GM18909 (cell line): ENCODE results near the gene WDCP.
"Not testable (repeated sequence)": the region's sequence is repeated elsewhere in the genome, so short reads cannot be mapped to it uniquely, and the experiment has no call there.

Experiments
- ATAC-seq: cut with Tn5 transposase; IDR thresholded peaks from one replicate; pipeline ENCODE4 v1.9.1; 2021; ENCODE audit warnings: mild to moderate bottlenecking; ENCODE audit not compliant: unreplicated experiment, poor library complexity

The WDCP gene, protein sequence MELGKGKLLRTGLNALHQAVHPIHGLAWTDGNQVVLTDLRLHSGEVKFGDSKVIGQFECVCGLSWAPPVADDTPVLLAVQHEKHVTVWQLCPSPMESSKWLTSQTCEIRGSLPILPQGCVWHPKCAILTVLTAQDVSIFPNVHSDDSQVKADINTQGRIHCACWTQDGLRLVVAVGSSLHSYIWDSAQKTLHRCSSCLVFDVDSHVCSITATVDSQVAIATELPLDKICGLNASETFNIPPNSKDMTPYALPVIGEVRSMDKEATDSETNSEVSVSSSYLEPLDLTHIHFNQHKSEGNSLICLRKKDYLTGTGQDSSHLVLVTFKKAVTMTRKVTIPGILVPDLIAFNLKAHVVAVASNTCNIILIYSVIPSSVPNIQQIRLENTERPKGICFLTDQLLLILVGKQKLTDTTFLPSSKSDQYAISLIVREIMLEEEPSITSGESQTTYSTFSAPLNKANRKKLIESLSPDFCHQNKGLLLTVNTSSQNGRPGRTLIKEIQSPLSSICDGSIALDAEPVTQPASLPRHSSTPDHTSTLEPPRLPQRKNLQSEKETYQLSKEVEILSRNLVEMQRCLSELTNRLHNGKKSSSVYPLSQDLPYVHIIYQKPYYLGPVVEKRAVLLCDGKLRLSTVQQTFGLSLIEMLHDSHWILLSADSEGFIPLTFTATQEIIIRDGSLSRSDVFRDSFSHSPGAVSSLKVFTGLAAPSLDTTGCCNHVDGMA

GRCh38 chr2:24046930-24047702 lies at the start of gene WDCP:
Gene WDCP (minus strand): TSS chr2:24047391. CDS start chr2:24039494, 7,897 bp downstream.
- peak; percentile 99 for ATAC-seq

- not testable (repeated sequence) for ATAC-seq
Observed at GRCh38 chr2:24095171-24095677, 48.0 kb upstream of the WDCP start.

GRCh38 chr2:24093270-24093669 lies 46.1 kb upstream of the WDCP start:
- not testable (repeated sequence) for ATAC-seq

GRCh38 chr2:24088821-24089359 lies 41.7 kb upstream of the WDCP start:
- no peak for ATAC-seq

GRCh38 chr2:24087032-24087431 lies 39.8 kb upstream of the WDCP start:
- ATAC-seq: no peak

GRCh38 chr2:24086241-24086640 lies 39.0 kb upstream of the WDCP start:
- ATAC-seq: no peak

GRCh38 chr2:24085200-24085489 lies 38.0 kb upstream of the WDCP start:
- no peak for ATAC-seq

- ATAC-seq: peak; percentile 80
Observed at GRCh38 chr2:24084386-24085199, 37.4 kb upstream of the WDCP start, which contains the start of gene TP53I3. Gene TP53I3 (minus strand): TSS chr2:24084834. CDS start chr2:24084326, 508 bp downstream.

DNA sequence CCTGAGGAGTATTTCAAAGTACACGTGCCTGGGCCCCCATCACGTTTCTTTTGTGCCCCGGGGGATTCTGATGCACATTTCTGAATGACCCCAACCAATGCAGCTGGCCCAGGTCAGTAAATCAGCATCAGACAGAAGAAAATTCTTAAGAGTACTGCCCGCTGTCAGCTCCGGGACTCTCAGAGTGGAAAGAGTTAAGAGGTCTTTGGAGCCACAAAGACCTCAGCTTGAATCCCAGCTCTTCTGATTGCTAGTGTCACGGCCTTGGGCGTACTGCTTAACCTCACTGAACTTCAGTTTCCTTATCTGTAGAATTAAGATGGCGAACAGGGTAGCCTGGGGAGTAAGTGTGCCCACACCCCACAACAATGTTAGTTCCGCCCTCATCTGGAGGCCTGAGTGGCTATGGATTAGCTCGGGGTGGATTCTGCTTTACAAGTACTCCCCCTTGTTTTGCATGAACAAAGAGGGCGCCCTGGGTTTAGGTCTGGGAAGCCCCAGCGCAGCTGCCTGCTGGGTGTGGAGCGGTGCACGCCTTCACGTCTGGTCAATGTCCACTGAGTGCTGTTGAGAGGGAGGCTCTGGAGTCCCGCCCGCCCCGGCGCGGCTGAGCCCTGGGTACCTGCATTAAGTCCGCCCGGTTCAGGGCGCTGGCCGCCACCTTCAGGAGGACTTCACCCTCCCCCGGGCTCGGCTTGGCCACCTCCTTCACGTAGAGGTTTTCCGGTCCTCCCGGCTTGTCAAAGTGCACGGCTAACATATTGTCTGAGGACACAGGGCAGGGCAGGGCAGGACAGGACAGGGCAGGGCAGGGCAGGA lies 36.6 kb upstream of the WDCP start:
- peak; percentile 80 for ATAC-seq

DNA sequence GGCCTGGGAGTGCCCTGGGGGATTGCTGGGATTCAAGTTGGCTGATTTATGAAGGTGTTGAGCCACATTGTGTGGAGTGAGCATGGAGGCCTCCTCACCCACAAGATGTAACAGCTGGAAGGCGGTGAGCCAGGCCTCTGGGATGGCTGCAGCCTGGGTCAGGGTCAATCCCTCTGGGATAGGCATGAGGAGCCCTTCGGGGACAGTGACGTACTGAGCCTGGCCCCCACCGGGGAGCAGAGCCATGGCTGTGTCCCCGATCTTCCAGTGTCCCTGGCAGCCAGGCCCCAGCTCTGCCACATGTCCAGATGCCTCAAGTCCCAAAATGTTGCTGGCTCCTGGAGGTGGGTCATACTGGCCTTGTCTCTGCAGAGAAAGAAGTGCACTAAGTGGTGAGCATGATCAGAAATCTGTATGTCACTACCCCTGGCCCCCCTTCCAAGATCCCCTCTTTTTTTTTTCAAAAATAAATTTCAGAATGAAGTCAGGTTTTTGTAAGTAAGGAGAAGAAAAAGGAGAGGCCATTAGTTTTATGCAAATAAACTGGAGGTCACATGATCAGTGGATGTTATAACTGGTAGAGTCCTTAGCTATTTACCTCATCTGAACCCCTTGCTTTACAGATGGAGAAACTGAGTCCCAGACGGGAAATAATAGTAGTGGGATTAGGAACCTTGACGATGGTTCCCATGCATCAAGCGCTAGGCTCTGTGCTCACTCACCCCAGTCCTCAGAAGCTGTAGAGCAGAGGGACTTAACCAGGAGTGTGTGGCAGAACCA lies 35.8 kb upstream of the WDCP start:
- no peak for ATAC-seq

DNA sequence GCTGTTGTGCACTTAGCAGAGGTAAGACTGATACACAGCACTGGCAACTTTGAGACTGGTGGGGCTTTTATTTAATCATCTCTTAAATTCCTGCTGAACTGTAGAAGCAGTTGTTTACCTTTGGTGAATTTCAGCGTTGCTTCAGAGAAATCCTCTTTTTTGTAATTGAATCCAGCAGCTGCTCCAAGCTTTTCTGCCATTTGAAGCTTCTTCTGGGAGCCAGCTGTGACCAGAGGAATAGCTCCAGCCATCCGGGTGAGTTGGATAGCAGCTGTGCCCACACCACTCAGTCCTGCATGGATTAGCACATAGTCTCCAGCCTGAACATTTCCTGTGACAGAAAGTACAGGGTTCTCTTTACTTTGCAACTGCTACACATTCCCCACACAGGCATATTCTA lies 33.5 kb upstream of the WDCP start:
- ATAC-seq: no peak

DNA sequence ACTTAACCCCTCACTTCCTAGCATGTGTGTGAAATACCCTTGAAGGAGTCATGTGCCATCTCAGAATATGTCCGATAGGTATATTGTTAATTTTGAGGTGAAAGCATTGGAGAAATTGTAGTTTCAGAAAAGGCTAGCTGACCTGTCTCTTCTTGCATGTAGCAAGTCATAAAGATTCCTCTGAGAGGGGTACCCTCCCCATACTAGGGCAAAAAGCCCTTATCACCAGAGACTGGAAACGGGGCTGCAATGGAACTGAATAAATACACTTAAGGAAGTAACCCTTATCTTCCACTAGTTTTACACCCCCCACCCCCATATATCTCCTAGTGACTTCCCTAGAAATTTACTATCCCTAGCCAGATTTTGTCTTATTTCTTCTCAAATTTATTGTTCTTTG lies 30.7 kb upstream of the WDCP start:
- no peak for ATAC-seq

GRCh38 chr2:24077535-24077877 lies 30.3 kb upstream of the WDCP start:
- ATAC-seq: no peak

DNA sequence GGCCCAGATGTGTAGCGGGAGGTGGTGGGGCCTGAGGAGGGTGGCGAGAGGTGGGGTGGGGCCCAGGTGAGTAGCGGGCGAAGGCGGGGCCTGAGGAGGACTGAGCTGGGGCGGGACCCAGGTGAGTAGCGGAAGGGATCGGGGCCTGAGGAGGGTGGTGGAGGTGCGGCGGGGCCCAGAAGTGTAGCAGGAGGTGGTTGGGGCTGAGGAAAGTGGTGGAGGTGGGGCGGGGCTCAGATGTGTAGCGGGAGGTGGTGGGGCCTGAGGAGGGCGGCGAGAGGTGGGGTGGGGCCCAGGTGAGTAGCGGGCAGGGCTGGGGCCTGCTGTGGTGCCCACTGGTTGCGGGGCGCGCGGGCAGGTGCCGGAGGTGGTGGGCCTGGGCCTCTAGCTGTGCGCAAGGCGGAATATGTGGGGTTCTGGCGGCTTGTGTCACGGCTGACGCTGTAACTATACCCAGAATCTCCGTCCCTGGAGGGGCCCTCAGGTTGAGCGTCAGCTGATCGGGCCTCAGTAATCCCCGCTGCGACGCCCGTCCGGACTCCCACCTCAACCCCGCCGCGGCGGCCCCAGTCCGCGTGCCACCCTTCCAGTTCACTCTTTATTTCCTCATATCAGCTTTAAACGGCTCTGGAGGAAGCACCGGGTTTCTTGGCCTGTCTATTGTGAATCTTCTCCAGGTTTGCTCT lies 29.8 kb upstream of the WDCP start:
- peak; percentile 1 for ATAC-seq

DNA sequence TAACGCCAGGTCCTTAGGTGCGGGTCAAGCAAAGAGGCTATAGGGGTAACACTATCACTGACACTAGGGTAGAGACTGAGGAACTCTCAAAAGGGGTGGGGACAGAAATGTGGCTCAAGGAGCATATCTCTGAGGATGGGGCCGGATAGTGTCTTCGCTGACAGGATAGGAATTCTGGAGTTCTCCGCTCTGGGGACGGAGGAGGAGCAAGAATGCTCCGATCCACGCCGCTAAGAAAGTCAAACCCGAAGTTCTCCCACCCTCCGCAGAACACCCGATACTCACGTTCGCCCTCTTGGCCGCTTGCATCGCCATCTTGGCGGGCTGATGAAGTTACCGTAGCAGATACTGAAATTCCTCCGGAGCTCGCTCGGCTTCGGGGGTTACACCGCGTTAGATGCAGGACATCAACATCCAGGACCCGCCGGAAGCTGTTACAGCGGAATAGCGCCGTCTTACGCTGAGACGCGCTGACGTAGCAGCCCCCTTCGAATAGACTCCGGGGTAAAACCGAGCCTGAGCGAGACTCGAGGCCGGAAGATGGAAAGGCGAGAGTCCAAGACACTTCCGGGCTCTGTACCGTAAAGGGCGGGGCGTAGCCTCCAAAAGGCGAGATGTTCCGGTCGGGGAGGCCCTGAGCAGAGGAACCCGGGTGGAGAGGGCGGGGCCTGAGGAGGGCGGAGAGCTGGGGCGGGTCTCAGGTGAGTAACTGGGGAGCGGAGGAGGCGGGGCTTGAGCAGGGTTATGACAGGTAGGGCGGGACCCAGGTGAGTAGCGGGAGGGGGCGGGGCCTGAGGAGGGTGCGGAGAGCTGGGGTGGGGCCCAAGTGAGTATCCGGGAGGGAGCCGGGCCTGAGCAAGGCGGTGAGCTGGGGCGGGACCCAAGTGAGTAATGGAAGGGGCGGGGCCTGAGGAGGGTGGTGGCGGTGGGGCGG lies 29.0 kb upstream of the WDCP start, which contains the start of gene SF3B6:
TSS of gene SF3B6 (minus strand) at position 412 of the 934 bp plus-strand sequence. CDS start at position 315, 97 bp downstream.
- ATAC-seq: peak; percentile 95

- ATAC-seq: no peak
Observed at GRCh38 chr2:24075259-24075658, 28.1 kb upstream of the WDCP start.
